HG03159 (cell line): ENCODE data around the gene EFEMP1.

ENCODE experiments used
- ATAC-seq: cut with Tn5 transposase; IDR thresholded peaks from one replicate; pipeline ENCODE4 v1.9.1; 2021; ENCODE audit warnings: mild to moderate bottlenecking, moderate library complexity; ENCODE audit not compliant: unreplicated experiment

Gene EFEMP1

GRCh38 chr2:55923091-55923981, at the start of gene EFEMP1:
Gene EFEMP1 (minus strand): TSS chr2:55923782. CDS start chr2:55922440, 1,342 bp downstream.
- peak; percentile 70 for ATAC-seq

- ATAC-seq = no peak
Measured at GRCh38 chr2:55970500-55970899, 46.9 kb upstream of the EFEMP1 start.

GRCh38 chr2:55968941-55969340, 45.4 kb upstream of the EFEMP1 start:
- no peak for ATAC-seq

- no peak for ATAC-seq
Measured at GRCh38 chr2:55966401-55967118, 43.0 kb upstream of the EFEMP1 start.

GRCh38 chr2:55965966-55966365, 42.4 kb upstream of the EFEMP1 start:
- ATAC-seq = no peak

GRCh38 chr2:55965276-55965675, 41.7 kb upstream of the EFEMP1 start:
- ATAC-seq = no peak

GRCh38 chr2:55962915-55963314, 39.3 kb upstream of the EFEMP1 start:
- no peak for ATAC-seq

- ATAC-seq = no peak
Measured at GRCh38 chr2:55961318-55961911, 37.8 kb upstream of the EFEMP1 start.

GRCh38 chr2:55958756-55959155, 35.2 kb upstream of the EFEMP1 start:
- ATAC-seq = no peak

GRCh38 chr2:55957142-55957541, 33.6 kb upstream of the EFEMP1 start:
- no peak for ATAC-seq

- ATAC-seq = no peak
Measured at GRCh38 chr2:55954306-55955035, 30.9 kb upstream of the EFEMP1 start.

GRCh38 chr2:55952415-55952814, 28.8 kb upstream of the EFEMP1 start:
- ATAC-seq = no peak

- ATAC-seq = no peak
Measured at GRCh38 chr2:55951533-55951932, 28.0 kb upstream of the EFEMP1 start.

GRCh38 chr2:55949613-55950012, 26.0 kb upstream of the EFEMP1 start:
- no peak for ATAC-seq

GRCh38 chr2:55949211-55949610, 25.6 kb upstream of the EFEMP1 start:
- ATAC-seq = no peak

GRCh38 chr2:55948176-55948923, 24.8 kb upstream of the EFEMP1 start:
- ATAC-seq = no peak

GRCh38 chr2:55947752-55948151, 24.2 kb upstream of the EFEMP1 start:
- no peak for ATAC-seq

- ATAC-seq = no peak
Measured at GRCh38 chr2:55946793-55947192, 23.2 kb upstream of the EFEMP1 start.

- no peak for ATAC-seq
Measured at GRCh38 chr2:55943466-55943865, 19.9 kb upstream of the EFEMP1 start.

- no peak for ATAC-seq
Measured at GRCh38 chr2:55936351-55936750, 12.8 kb upstream of the EFEMP1 start.
